Measurements from ENCODE around the gene CIAO3. TPM values are rescaled to one million over a fixed set of nuclear protein-coding genes. Genes with fewer than 3 reads are reported as not detected.
A peak's percentile ranks its signal among the peaks of the same experiment; 100 is the strongest.

CIAO3 gene
- total and polyA plus RNA-seq, 2 donors (not counting 1 experiment from before 2014, with no cell fraction given), result 59.4 to 68.4 TPM

DNA sequence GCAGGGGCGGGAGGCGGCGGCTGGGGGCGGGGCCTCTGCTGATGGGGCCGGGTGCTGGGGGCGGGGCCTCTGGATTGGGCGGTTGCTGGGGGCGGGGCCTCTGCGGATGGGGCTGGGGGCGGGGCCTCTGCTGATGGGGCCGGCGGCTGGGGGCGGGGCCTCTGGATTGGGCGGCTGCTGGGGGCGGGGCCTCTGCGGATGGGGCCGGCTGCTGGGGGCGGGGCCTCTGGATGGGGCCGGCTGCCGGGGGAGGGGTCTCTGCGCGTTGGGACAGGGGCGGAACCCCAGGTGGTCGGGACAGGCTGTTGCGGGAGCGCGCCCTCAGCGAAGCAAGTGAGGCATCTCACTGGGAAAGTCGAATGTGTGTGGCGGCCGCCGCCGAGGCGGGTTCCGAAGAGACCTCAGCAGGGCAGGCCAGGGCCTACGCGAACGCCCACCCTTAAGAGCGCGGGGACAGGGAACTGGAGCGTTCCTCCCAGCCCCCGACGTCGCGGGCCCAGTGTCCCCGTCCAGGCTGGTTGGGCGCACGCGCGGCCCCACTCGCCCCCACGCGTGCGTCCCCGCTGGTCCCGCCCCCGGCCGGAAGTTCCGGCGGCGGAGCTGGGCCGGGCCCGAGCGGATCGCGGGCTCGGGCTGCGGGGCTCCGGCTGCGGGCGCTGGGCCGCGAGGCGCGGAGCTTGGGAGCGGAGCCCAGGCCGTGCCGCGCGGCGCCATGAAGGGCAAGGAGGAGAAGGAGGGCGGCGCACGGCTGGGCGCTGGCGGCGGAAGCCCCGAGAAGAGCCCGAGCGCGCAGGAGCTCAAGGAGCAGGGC, 60.8 kb downstream of the CIAO3 start, which contains the start of gene STUB1:
STUB1 (plus strand) TSS at position 597 of the 811 bp plus-strand sequence; CDS start at position 713, 116 bp downstream.
- Mint-ChIP-seq H3K27ac (peak within 1 kb of the TSS; percentile 94), H3K4me3 (peak within 1 kb of the TSS; percentile 89), H3K9me3 (ENCODE audit: insufficient read depth) (no peaks in the 10 kb centered on the region), H3K27me3 (peaks cover 3% of the 10 kb centered on the region), H3K4me1 (peaks cover 41% of the 10 kb centered on the region)
- H4K20me1 ChIP-seq (ENCODE audit: control insufficient read depth, insufficient read depth, low read length, poor library complexity, severe bottlenecking), result peaks cover 31% of the 10 kb centered on the region
- H3K4me3 ChIP-seq (ENCODE audit: control extremely low read depth in 1 of 5, extremely low read depth in 1 of 5, insufficient read depth in 1 of 5, low read depth in 2 of 5, low read length in 4 of 5), result peak within 1 kb of the TSS; percentile 22 to 84 (median 65)
- ChIA-PET CTCF (interaction anchor here (0.8 kb wide), 1 partner anchor 10 kb away, joined by 3 read pairs; the partner anchor contains the start of gene WDR24), POLR2A (interaction anchor here (0.8 to 1.1 kb wide), 2 partner anchors 10 to 154 kb away, joined by 3 to 6 read pairs; partner anchors contain the start of gene WDR24)
- under 1% methylated on average over 85 of the region's 91 CpGs for WGBS (ENCODE audit: insufficient coverage)
- TF ChIP-seq CTCF (IDR thresholded peaks at IDR 0.05), result no peak
- TF ChIP-seq EZH2 (IDR thresholded peaks at IDR 0.05; ENCODE audit: borderline replicate concordance, insufficient read depth, low read depth, low read length, poor library complexity, severe bottlenecking), result no peak
- H3K27me3 ChIP-seq (replicated peaks in 1 of 4; ENCODE audit: control extremely low read depth in 1 of 4, control insufficient read depth in 3 of 4, insufficient read depth in 4 of 4, low read length in 3 of 4), result peaks cover 0 to 19% (median 8%) of the 10 kb centered on the region in 4 experiments
- peaks cover 0 to 7% (median 0%) of the 10 kb centered on the region in 3 donors for H3K9me3 ChIP-seq (ENCODE audit: control extremely low read depth in 1 of 3, control insufficient read depth in 2 of 3, insufficient read depth in 1 of 3, low read length in 2 of 3)
- peak; percentile 74 for ATAC-seq (ENCODE audit: low read depth)
- intact Hi-C loops (cut with micrococcal nuclease), result loop anchor here (1.0 to 5.0 kb wide), 5 partner anchors 12 to 997 kb away; partner anchors contain the start of genes ANTKMT, JPT2, METTL26 and RHOT2
- peak within 1 kb of the TSS; percentile 73 for H3K9ac ChIP-seq (ENCODE audit: low read length)
- peak within 1 kb of the TSS; percentile 85 for H2AFZ ChIP-seq (ENCODE audit: insufficient read depth, low read depth, low read length, poor library complexity, severe bottlenecking)
- H3K36me3 ChIP-seq (replicated peaks in 1 of 2; ENCODE audit: control extremely low read depth in 1 of 2, control insufficient read depth in 1 of 2, extremely low read depth in 1 of 2, insufficient read depth in 2 of 2, low read length in 1 of 2), result peaks cover 0 to 17% of the 10 kb centered on the region in 2 experiments
- H3K4me2 ChIP-seq (replicated peaks; ENCODE audit: low read depth, low read length, poor library complexity, severe bottlenecking), result peak within 1 kb of the TSS; percentile 99
- H3K4me1 ChIP-seq (ENCODE audit: control insufficient read depth in 2 of 2, insufficient read depth in 2 of 2, low read length in 2 of 2), result peaks cover 29 to 66% of the 10 kb centered on the region in 2 donors
- DNase-seq, result peak; percentile 93
- peak within 1 kb of the TSS; percentile 74 to 81 for H3K27ac ChIP-seq (ENCODE audit: low read length in 2 of 2)
- H3K79me2 ChIP-seq (ENCODE audit: control insufficient read depth, insufficient read depth, low read length), result peaks cover 29% of the 10 kb centered on the region

Small RNAs within 50 kb of the gene (small RNA-seq; reads per million reads assigned to genes)
- not detected for gene MIR662 (ENCODE audit: insufficient read length, low read depth, low replicate concordance)

Other genes with a start within 250 kb of the CIAO3 start
- 67.2 and 68.0 TPM in 2 replicates for gene CAPN15, start 213.3 kb downstream of the CIAO3 start, total RNA-seq
- gene CAPN15, start 213.3 kb downstream of the CIAO3 start, polyA plus RNA-seq, result 48.0 and 77.2 TPM in 2 replicates
- not detected in 2 replicates for gene PRR35, start 180.6 kb downstream of the CIAO3 start, total RNA-seq
- gene PRR35, start 180.6 kb downstream of the CIAO3 start, polyA plus RNA-seq, result not detected in 2 replicates
- 4.2 and 4.5 TPM in 2 replicates for gene NHLRC4, start 174.0 kb downstream of the CIAO3 start, total RNA-seq
- 1.3 and 2.2 TPM in 2 replicates for gene NHLRC4, start 174.0 kb downstream of the CIAO3 start, polyA plus RNA-seq
- gene PIGQ, start 171.0 kb downstream of the CIAO3 start, total RNA-seq, result 68.5 and 79.5 TPM in 2 replicates
- gene PIGQ, start 171.0 kb downstream of the CIAO3 start, polyA plus RNA-seq, result 56.7 and 56.9 TPM in 2 replicates
- gene RAB40C, start 150.9 kb downstream of the CIAO3 start, total RNA-seq, result 25.5 and 26.9 TPM in 2 replicates
- gene RAB40C, start 150.9 kb downstream of the CIAO3 start, polyA plus RNA-seq, result 12.7 and 15.0 TPM in 2 replicates
- 0.84 and 0.90 TPM in 2 replicates for gene WFIKKN1, start 110.0 kb downstream of the CIAO3 start, total RNA-seq
- gene WFIKKN1, start 110.0 kb downstream of the CIAO3 start, polyA plus RNA-seq, result 0.53 and 0.64 TPM in 2 replicates
- gene METTL26, start 104.7 kb downstream of the CIAO3 start, total RNA-seq, result 47.2 and 56.6 TPM in 2 replicates
- gene METTL26, start 104.7 kb downstream of the CIAO3 start, polyA plus RNA-seq, result 77.7 and 140 TPM in 2 replicates
- 29.2 and 31.6 TPM in 2 replicates for gene MCRIP2, start 99.2 kb downstream of the CIAO3 start, total RNA-seq
- 28.5 and 46.0 TPM in 2 replicates for gene MCRIP2, start 99.2 kb downstream of the CIAO3 start, polyA plus RNA-seq
- 34.7 and 45.0 TPM in 2 replicates for gene WDR90, start 91.6 kb downstream of the CIAO3 start, total RNA-seq
- gene WDR90, start 91.6 kb downstream of the CIAO3 start, polyA plus RNA-seq, result 23.1 and 25.7 TPM in 2 replicates
- 207 and 215 TPM in 2 replicates for gene RHOT2, start 72.9 kb downstream of the CIAO3 start, total RNA-seq
- gene RHOT2, start 72.9 kb downstream of the CIAO3 start, polyA plus RNA-seq, result 461 and 536 TPM in 2 replicates
- gene RHBDL1, start 65.3 kb downstream of the CIAO3 start, total RNA-seq, result 0.76 and 1.0 TPM in 2 replicates
- gene RHBDL1, start 65.3 kb downstream of the CIAO3 start, polyA plus RNA-seq, result 1.6 and 2.9 TPM in 2 replicates
- gene STUB1, start 60.6 kb downstream of the CIAO3 start, total RNA-seq, result 91.2 and 94.3 TPM in 2 replicates
- 116 and 128 TPM in 2 replicates for gene STUB1, start 60.6 kb downstream of the CIAO3 start, polyA plus RNA-seq
- 41.3 and 46.3 TPM in 2 replicates for gene JMJD8, start 56.7 kb downstream of the CIAO3 start, total RNA-seq
- 61.1 and 69.3 TPM in 2 replicates for gene JMJD8, start 56.7 kb downstream of the CIAO3 start, polyA plus RNA-seq
- gene WDR24, start 50.6 kb downstream of the CIAO3 start, total RNA-seq, result 16.8 and 19.1 TPM in 2 replicates
- gene WDR24, start 50.6 kb downstream of the CIAO3 start, polyA plus RNA-seq, result 16.8 and 17.5 TPM in 2 replicates
- 3.5 and 5.8 TPM in 2 replicates for gene FBXL16, start 35.2 kb downstream of the CIAO3 start, total RNA-seq
- 1.5 and 2.2 TPM in 2 replicates for gene FBXL16, start 35.2 kb downstream of the CIAO3 start, polyA plus RNA-seq
- 6.7 and 10.4 TPM in 2 replicates for gene METRN, start 25.9 kb downstream of the CIAO3 start, total RNA-seq
- gene METRN, start 25.9 kb downstream of the CIAO3 start, polyA plus RNA-seq, result 2.6 and 6.9 TPM in 2 replicates
- gene ANTKMT, start 19.9 kb downstream of the CIAO3 start, total RNA-seq, result 41.0 and 53.6 TPM in 2 replicates
- 37.9 and 54.1 TPM in 2 replicates for gene ANTKMT, start 19.9 kb downstream of the CIAO3 start, polyA plus RNA-seq
- gene CCDC78, start 14.6 kb downstream of the CIAO3 start, total RNA-seq, result 11.2 and 11.8 TPM in 2 replicates
- gene CCDC78, start 14.6 kb downstream of the CIAO3 start, polyA plus RNA-seq, result 15.9 and 34.2 TPM in 2 replicates
- 32.0 and 32.3 TPM in 2 replicates for gene HAGHL, start 13.9 kb downstream of the CIAO3 start, total RNA-seq
- 40.4 and 87.1 TPM in 2 replicates for gene HAGHL, start 13.9 kb downstream of the CIAO3 start, polyA plus RNA-seq
- not detected in 2 replicates for gene MSLN, start 19.7 kb upstream of the CIAO3 start, total RNA-seq
- not detected in 2 replicates for gene MSLN, start 19.7 kb upstream of the CIAO3 start, polyA plus RNA-seq
- gene RPUSD1, start 47.4 kb upstream of the CIAO3 start, total RNA-seq, result 34.7 and 38.5 TPM in 2 replicates
- 28.6 and 46.1 TPM in 2 replicates for gene RPUSD1, start 47.4 kb upstream of the CIAO3 start, polyA plus RNA-seq
- gene CHTF18, start 47.6 kb upstream of the CIAO3 start, total RNA-seq, result 76.1 and 77.9 TPM in 2 replicates
- 72.3 and 112 TPM in 2 replicates for gene CHTF18, start 47.6 kb upstream of the CIAO3 start, polyA plus RNA-seq
- gene GNG13, start 59.7 kb upstream of the CIAO3 start, total RNA-seq, result not detected in 2 replicates
- not detected in 2 replicates for gene GNG13, start 59.7 kb upstream of the CIAO3 start, polyA plus RNA-seq
- 60.3 and 63.2 TPM in 2 replicates for gene LMF1, start 230.0 kb upstream of the CIAO3 start, total RNA-seq
- 36.4 and 42.2 TPM in 2 replicates for gene LMF1, start 230.0 kb upstream of the CIAO3 start, polyA plus RNA-seq
- 1.2 TPM in 2 replicates for gene SOX8, start 240.8 kb upstream of the CIAO3 start, total RNA-seq
- 0.03 and 0.07 TPM in 2 replicates for gene SOX8, start 240.8 kb upstream of the CIAO3 start, polyA plus RNA-seq